Measurements from ENCODE around the gene PDZD4. TPM values are rescaled to one million over a fixed set of nuclear protein-coding genes. Genes with fewer than 3 reads are reported as not detected.

Gene PDZD4
- total and polyA plus RNA-seq, 4 donors, result 0.15 to 1.8 (median 0.69) TPM

DNA sequence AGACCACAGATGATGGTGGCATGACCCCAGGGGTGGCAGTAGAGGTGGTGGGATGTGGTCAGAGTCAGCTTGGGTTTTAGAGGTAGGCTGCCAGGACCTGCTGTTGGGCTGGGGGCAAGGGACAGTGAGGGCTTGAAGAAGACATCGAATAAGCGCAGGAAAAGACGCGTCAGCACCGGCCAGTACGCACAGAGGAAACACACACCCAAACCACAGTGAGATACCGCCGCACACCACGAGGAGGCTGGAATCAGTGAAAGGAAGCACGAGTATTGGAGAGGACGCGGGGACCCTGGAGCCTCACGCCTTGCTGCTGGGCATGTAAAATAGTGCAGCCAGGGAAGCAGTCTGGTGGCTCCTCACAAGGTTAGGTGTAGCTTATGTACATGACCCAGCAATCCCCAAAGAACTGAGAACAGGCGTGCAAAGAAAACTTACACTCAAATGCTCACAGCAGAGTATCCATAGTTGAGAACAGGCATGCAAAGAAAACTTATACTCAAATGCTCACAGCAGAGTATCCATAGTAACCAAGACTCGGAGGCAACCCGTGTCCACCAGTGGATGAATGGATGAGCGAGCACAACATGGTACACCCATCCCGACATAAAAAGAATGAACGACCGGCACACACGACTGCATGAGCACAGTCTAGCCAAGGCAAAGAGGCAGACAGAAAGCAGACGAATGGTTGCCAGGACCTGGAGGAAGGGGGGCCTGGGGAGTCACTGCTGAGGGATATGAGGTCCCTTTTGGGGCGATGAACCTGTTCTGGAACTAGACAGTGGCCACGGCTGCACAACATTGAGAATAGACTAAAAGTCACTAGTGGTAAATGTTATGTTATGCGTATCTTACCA, 13.3 kb downstream of the PDZD4 start:
- no peak for DNase-seq (ENCODE audit: low spot score)
- 70% methylated on average over 25 of the region's 25 CpGs for WGBS
- peaks cover 0 to 4% (median 0%) of the 10 kb centered on the region in 4 donors for H3K27me3 ChIP-seq (ENCODE audit: control insufficient read depth in 4 of 4, insufficient read depth in 4 of 4, low read length in 3 of 4)

GRCh38 chrX:153814591-153815315, 15.6 kb downstream of the PDZD4 start:
- WGBS, result 75% methylated on average over 19 of the region's 19 CpGs
- Histone ChIP-seq H3K9ac (ENCODE audit: low read depth in 1 of 2, low read length in 2 of 2) (no peak overlapping the region), H3K4me3 (ENCODE audit: low read depth in 1 of 3, low read length in 3 of 3) (no peak overlapping the region), H3K4me1 (ENCODE audit: control insufficient read depth in 4 of 4, insufficient read depth in 4 of 4, low read length in 3 of 4) (peaks cover 0 to 2% (median 1%) of the 10 kb centered on the region in 4 donors), H3K27ac (ENCODE audit: low read depth in 1 of 2, low read length in 2 of 2) (no peak overlapping the region), H3K27me3 (ENCODE audit: control insufficient read depth in 4 of 4, insufficient read depth in 4 of 4, low read length in 3 of 4) (peaks cover 0 to 3% (median 0%) of the 10 kb centered on the region in 4 donors), H3K9me3 (ENCODE audit: control insufficient read depth in 4 of 4, low read length in 3 of 4) (peaks cover 0 to 2% (median 0%) of the 10 kb centered on the region in 4 donors), H3K36me3 (ENCODE audit: control insufficient read depth in 4 of 4, insufficient read depth in 3 of 4, low read depth in 1 of 4, low read length in 3 of 4) (no peaks in the 10 kb centered on the region)
- TF ChIP-seq HNF4G (IDR thresholded peaks at IDR 0.05) (no peak), NR2F2 (IDR thresholded peaks at IDR 0.05) (no peak), EGR1 (IDR thresholded peaks at IDR 0.05; ENCODE audit: low read depth in 2 of 2) (no peak), GABPA (IDR thresholded peaks at IDR 0.05 in 1 of 2, conservative IDR thresholded peaks at IDR 0.05 in 1 of 2) (no peak), SP1 (IDR thresholded peaks at IDR 0.05) (no peak), FOXA2 (IDR thresholded peaks at IDR 0.05) (no peak), YY1 (IDR thresholded peaks at IDR 0.05) (no peak), RXRA (IDR thresholded peaks at IDR 0.05) (no peak), FOXA1 (IDR thresholded peaks at IDR 0.05) (no peak), HNF4A (conservative IDR thresholded peaks at IDR 0.05) (no peak), TAF1 (conservative IDR thresholded peaks at IDR 0.05) (no peak), REST (IDR thresholded peaks at IDR 0.05) (no peak), JUND (IDR thresholded peaks at IDR 0.05) (no peak)
- TF ChIP-seq, protein P1, sequence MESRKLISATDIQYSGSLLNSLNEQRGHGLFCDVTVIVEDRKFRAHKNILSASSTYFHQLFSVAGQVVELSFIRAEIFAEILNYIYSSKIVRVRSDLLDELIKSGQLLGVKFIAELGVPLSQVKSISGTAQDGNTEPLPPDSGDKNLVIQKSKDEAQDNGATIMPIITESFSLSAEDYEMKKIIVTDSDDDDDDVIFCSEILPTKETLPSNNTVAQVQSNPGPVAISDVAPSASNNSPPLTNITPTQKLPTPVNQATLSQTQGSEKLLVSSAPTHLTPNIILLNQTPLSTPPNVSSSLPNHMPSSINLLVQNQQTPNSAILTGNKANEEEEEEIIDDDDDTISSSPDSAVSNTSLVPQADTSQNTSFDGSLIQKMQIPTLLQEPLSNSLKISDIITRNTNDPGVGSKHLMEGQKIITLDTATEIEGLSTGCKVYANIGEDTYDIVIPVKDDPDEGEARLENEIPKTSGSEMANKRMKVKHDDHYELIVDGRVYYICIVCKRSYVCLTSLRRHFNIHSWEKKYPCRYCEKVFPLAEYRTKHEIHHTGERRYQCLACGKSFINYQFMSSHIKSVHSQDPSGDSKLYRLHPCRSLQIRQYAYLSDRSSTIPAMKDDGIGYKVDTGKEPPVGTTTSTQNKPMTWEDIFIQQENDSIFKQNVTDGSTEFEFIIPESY (IDR thresholded peaks at IDR 0.05), result no peak
- TF ChIP-seq, protein P2, sequence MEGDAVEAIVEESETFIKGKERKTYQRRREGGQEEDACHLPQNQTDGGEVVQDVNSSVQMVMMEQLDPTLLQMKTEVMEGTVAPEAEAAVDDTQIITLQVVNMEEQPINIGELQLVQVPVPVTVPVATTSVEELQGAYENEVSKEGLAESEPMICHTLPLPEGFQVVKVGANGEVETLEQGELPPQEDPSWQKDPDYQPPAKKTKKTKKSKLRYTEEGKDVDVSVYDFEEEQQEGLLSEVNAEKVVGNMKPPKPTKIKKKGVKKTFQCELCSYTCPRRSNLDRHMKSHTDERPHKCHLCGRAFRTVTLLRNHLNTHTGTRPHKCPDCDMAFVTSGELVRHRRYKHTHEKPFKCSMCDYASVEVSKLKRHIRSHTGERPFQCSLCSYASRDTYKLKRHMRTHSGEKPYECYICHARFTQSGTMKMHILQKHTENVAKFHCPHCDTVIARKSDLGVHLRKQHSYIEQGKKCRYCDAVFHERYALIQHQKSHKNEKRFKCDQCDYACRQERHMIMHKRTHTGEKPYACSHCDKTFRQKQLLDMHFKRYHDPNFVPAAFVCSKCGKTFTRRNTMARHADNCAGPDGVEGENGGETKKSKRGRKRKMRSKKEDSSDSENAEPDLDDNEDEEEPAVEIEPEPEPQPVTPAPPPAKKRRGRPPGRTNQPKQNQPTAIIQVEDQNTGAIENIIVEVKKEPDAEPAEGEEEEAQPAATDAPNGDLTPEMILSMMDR (IDR thresholded peaks at IDR 0.05; ENCODE audit: low read depth, low read length, missing input control), result no peak
- TF ChIP-seq, protein P3, sequence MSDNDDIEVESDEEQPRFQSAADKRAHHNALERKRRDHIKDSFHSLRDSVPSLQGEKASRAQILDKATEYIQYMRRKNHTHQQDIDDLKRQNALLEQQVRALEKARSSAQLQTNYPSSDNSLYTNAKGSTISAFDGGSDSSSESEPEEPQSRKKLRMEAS (IDR thresholded peaks at IDR 0.05), result no peak
- TF ChIP-seq, protein P4, sequence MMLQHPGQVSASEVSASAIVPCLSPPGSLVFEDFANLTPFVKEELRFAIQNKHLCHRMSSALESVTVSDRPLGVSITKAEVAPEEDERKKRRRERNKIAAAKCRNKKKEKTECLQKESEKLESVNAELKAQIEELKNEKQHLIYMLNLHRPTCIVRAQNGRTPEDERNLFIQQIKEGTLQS (IDR thresholded peaks at IDR 0.05), result no peak
- no peak for DNase-seq (ENCODE audit: low spot score)

More for the DNA sequence above, 13.3 kb downstream of the PDZD4 start:
- H3K27ac ChIP-seq (ENCODE audit: low read depth in 1 of 2, low read length in 2 of 2), result no peak overlapping the region
- H3K9me3 ChIP-seq (ENCODE audit: control insufficient read depth in 4 of 4, low read length in 3 of 4), result no peaks in the 10 kb centered on the region
- H3K4me3 ChIP-seq (ENCODE audit: low read depth in 1 of 3, low read length in 3 of 3), result no peak overlapping the region
- H3K9ac ChIP-seq (ENCODE audit: low read depth in 1 of 2, low read length in 2 of 2), result no peak overlapping the region
- H3K36me3 ChIP-seq (ENCODE audit: control insufficient read depth in 4 of 4, insufficient read depth in 3 of 4, low read depth in 1 of 4, low read length in 3 of 4), result no peaks in the 10 kb centered on the region
- TF ChIP-seq, protein P2 (IDR thresholded peaks at IDR 0.05; ENCODE audit: low read depth, low read length, missing input control), result no peak
- H3K4me1 ChIP-seq (ENCODE audit: control insufficient read depth in 4 of 4, insufficient read depth in 4 of 4, low read length in 3 of 4), result peaks cover 0 to 2% (median 1%) of the 10 kb centered on the region in 4 donors

All from liver (tissue), 9 donors.